ENCODE measurements around the gene SH3D19. TPM values are rescaled to one million over a fixed set of nuclear protein-coding genes. Genes with fewer than 3 reads are reported as not detected.
A peak's percentile ranks its signal among the peaks of the same experiment; 100 is the strongest.

SH3D19 gene
- total RNA-seq, 1 donor from 2014 or later = 66.5 TPM

- H3K27ac Mint-ChIP-seq (ENCODE audit: unreplicated experiment) = no peak overlapping the region
- FAIRE-seq = no peak
Observed at GRCh38 chr4:151114986-151115385, 210.4 kb downstream of the SH3D19 start.

GRCh38 chr4:151114338-151114737 lies 211.1 kb downstream of the SH3D19 start:
- H3K4me3 ChIP-seq (ENCODE audit: insufficient read depth, low read depth, low read length) = no peak overlapping the region
- Mint-ChIP-seq H3K9me3 (ENCODE audit: unreplicated experiment) (no peaks in the 10 kb centered on the region), H3K36me3 (ENCODE audit: low read depth, unreplicated experiment) (peaks cover 3% of the 10 kb centered on the region), H3K27ac (ENCODE audit: unreplicated experiment) (peak overlapping the region; percentile 14), H3K4me3 (ENCODE audit: unreplicated experiment) (no peak overlapping the region), H3K27me3 (ENCODE audit: low read depth, unreplicated experiment) (no peaks in the 10 kb centered on the region), H3K4me1 (ENCODE audit: low read depth, unreplicated experiment) (peaks cover 3% of the 10 kb centered on the region)
- TF ChIP-seq CTCF (IDR thresholded peaks at IDR 0.05; ENCODE audit: insufficient read depth, low read depth, low read length) = no peak
- TF ChIP-seq EZH2 (IDR thresholded peaks at IDR 0.05; ENCODE audit: insufficient read depth, low read length) = no peak
- no peak overlapping the region for H3K4me2 ChIP-seq (ENCODE audit: low read length)
- FAIRE-seq (no peak), DNase-seq (ENCODE audit: low read depth) (peak; percentile 14)
- peaks cover 5% of the 10 kb centered on the region for H3K36me3 ChIP-seq (ENCODE audit: insufficient read depth, low read length)
- no peaks in the 10 kb centered on the region for H3K9me3 ChIP-seq (ENCODE audit: insufficient read depth, low read depth, low read length)
- no peaks in the 10 kb centered on the region for H3K79me2 ChIP-seq (ENCODE audit: insufficient read depth, low read length)
- H3K27ac ChIP-seq (ENCODE audit: low read depth, low read length) = peak overlapping the region; percentile 10
- H3K9ac ChIP-seq (ENCODE audit: low read length) = peak overlapping the region; percentile 8
- H4K20me1 ChIP-seq (ENCODE audit: insufficient read depth, low read length) = no peaks in the 10 kb centered on the region
- no peak overlapping the region for H2AFZ ChIP-seq (ENCODE audit: low read depth, low read length)
- H3K27me3 ChIP-seq (ENCODE audit: insufficient read depth, low read length) = no peaks in the 10 kb centered on the region
- no peaks in the 10 kb centered on the region for H3K4me1 ChIP-seq (ENCODE audit: insufficient read depth, low read length)

More at GRCh38 chr4:151114986-151115385, 210.4 kb downstream of the SH3D19 start:
- Histone ChIP-seq H3K27me3 (ENCODE audit: insufficient read depth, low read length) (no peaks in the 10 kb centered on the region), H3K4me2 (ENCODE audit: low read length) (no peak overlapping the region), H3K36me3 (ENCODE audit: insufficient read depth, low read length) (peaks cover 6% of the 10 kb centered on the region), H4K20me1 (ENCODE audit: insufficient read depth, low read length) (no peaks in the 10 kb centered on the region), H3K9me3 (ENCODE audit: insufficient read depth, low read depth, low read length) (no peaks in the 10 kb centered on the region), H3K4me3 (ENCODE audit: insufficient read depth, low read depth, low read length) (no peak overlapping the region), H3K4me1 (ENCODE audit: insufficient read depth, low read length) (no peaks in the 10 kb centered on the region), H3K9ac (ENCODE audit: low read length) (no peak overlapping the region), H3K27ac (ENCODE audit: low read depth, low read length) (peak overlapping the region; percentile 10), H2AFZ (ENCODE audit: low read depth, low read length) (no peak overlapping the region), H3K79me2 (ENCODE audit: insufficient read depth, low read length) (no peaks in the 10 kb centered on the region)
- TF ChIP-seq EZH2 (IDR thresholded peaks at IDR 0.05; ENCODE audit: insufficient read depth, low read length) (no peak), CTCF (IDR thresholded peaks at IDR 0.05; ENCODE audit: insufficient read depth, low read depth, low read length) (no peak)
- peaks cover 3% of the 10 kb centered on the region for H3K36me3 Mint-ChIP-seq (ENCODE audit: low read depth, unreplicated experiment)
- no peaks in the 10 kb centered on the region for H3K9me3 Mint-ChIP-seq (ENCODE audit: unreplicated experiment)
- H3K4me3 Mint-ChIP-seq (ENCODE audit: unreplicated experiment) = no peak overlapping the region
- DNase-seq (ENCODE audit: low read depth) = peak; percentile 47
- peaks cover 3% of the 10 kb centered on the region for H3K4me1 Mint-ChIP-seq (ENCODE audit: low read depth, unreplicated experiment)
- no peaks in the 10 kb centered on the region for H3K27me3 Mint-ChIP-seq (ENCODE audit: low read depth, unreplicated experiment)

GRCh38 chr4:151110236-151110635 lies 215.2 kb downstream of the SH3D19 start:
- H3K9ac ChIP-seq (ENCODE audit: low read length) = no peak overlapping the region
- Mint-ChIP-seq H3K36me3 (ENCODE audit: low read depth, unreplicated experiment) (peaks cover 6% of the 10 kb centered on the region), H3K4me1 (ENCODE audit: low read depth, unreplicated experiment) (peaks cover 3% of the 10 kb centered on the region), H3K27me3 (ENCODE audit: low read depth, unreplicated experiment) (no peaks in the 10 kb centered on the region), H3K9me3 (ENCODE audit: unreplicated experiment) (no peaks in the 10 kb centered on the region), H3K27ac (ENCODE audit: unreplicated experiment) (no peak overlapping the region), H3K4me3 (ENCODE audit: unreplicated experiment) (no peak overlapping the region)
- no peak overlapping the region for H2AFZ ChIP-seq (ENCODE audit: low read depth, low read length)
- no peaks in the 10 kb centered on the region for H3K9me3 ChIP-seq (ENCODE audit: insufficient read depth, low read depth, low read length)
- H3K36me3 ChIP-seq (ENCODE audit: insufficient read depth, low read length) = peaks cover 21% of the 10 kb centered on the region
- no peak overlapping the region for H3K4me2 ChIP-seq (ENCODE audit: low read length)
- no peaks in the 10 kb centered on the region for H3K79me2 ChIP-seq (ENCODE audit: insufficient read depth, low read length)
- FAIRE-seq = no peak
- DNase-seq (ENCODE audit: low read depth) = no peak
- H3K27me3 ChIP-seq (ENCODE audit: insufficient read depth, low read length) = no peaks in the 10 kb centered on the region
- no peak overlapping the region for H3K27ac ChIP-seq (ENCODE audit: low read depth, low read length)
- H3K4me1 ChIP-seq (ENCODE audit: insufficient read depth, low read length) = no peaks in the 10 kb centered on the region
- no peak overlapping the region for H3K4me3 ChIP-seq (ENCODE audit: insufficient read depth, low read depth, low read length)
- peaks cover 21% of the 10 kb centered on the region for H4K20me1 ChIP-seq (ENCODE audit: insufficient read depth, low read length)
- TF ChIP-seq EZH2 (IDR thresholded peaks at IDR 0.05; ENCODE audit: insufficient read depth, low read length) = no peak
- no peak for TF ChIP-seq CTCF (IDR thresholded peaks at IDR 0.05; ENCODE audit: insufficient read depth, low read depth, low read length)
